GM19463 (cell line): ENCODE measurements around the gene CADPS.
A peak's percentile ranks its signal among the peaks of the same experiment; 100 is the strongest.

Source experiments
- ATAC-seq: cut with Tn5 transposase; IDR thresholded peaks from one replicate; pipeline ENCODE4 v1.9.1; 2021; ENCODE audit warnings: mild to moderate bottlenecking, moderate library complexity; ENCODE audit not compliant: unreplicated experiment

CADPS gene

DNA sequence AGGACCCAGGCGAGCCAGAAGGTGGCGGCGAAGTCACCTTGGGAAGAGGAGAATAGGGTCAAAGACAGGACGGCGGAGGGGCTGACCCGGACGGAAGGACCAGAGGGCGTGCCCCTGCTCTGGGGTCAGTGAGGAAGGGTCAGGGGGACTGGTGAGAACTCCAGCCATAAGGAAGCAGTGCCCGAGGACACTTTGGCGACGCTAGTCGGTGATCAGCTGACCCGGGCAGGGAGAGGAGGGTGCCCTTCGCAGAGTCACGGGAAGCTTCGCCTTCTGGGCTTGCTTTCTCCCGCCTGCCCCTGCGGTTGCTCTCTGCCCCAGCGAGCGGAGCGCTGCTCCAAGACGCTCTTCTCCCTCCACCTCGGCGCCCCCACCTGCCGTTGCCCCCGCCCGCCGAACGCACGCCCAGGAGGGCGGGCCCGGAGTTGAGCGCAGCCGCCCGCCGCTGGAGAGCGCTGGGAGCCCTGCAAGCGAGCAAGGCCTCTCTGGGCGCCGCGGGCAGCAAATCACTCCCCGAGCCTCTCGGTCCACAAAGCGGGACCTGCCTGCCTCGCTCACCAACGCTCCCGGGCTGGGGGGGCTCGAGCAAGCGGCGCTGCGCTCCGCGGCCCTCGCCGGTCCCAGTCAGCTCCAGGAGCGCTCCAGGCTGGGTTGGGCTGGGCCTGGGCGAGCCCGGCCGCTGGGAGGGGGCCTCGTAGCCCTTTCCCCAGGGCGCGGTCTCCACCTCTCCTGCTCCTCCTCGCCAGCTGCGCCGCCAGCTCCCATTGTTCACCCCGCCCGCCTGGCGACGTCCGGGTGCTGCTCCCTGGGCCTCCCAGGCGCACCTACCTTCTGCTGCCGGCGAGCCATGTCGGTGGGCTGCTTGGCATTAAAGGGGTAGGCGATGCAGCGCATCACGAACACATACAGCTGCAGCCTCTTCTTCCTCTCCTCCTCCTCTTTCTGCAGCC is 1.2 kb downstream of the CADPS start:
- no peak for ATAC-seq

DNA sequence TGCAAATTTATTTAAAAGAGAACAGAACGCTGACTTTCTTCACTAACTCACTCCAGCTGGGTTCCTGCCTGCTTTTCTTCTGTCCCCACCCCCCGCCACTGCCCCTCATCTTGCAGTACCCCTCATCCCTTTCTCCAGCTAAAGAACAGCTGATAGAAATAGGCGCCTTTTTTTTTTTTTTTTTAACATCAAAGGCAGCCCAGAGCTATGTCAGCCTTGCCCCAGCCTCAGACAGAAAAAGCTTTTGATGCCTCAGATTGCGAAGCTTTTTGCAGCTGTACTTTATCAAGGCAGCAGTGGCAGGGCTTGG is 1.8 kb downstream of the CADPS start:
- no peak for ATAC-seq

DNA sequence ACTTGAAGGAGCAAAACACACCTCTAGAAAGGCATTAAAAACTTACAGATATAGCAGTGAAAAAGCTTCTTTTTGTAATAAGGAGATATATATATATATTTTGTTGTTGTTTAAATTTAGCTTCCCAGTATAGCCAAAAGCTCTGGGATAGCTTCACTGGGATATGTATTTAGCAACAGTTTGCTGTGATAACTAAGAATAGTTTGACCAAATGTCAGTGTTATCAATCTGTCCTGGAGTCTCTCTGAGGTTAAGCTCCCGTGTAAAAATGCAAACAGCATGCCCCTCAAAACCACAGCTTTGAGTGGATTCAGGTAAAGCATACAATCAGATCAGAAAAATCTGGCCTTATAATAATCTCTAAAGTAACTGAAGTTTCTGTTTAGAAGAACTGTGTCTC is 2.9 kb downstream of the CADPS start:
- no peak for ATAC-seq

DNA sequence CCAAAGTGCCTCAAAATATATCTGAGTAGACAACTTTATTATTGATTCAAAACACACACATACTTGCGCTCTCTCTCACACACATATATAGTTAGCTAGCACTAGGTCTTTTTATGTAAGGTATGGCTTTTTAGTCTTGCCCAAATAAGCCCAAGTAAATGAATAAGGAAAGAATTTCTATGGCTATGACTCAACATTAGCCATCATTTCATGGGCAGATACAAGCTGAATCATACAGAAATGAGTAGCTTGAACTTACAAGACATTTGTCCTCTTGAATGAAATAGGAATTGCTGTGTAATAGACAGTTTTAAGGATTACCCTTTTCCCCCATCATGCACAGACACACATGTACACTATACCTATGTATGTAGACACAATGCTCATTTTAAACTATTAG is 4.9 kb downstream of the CADPS start:
- ATAC-seq = no peak

DNA sequence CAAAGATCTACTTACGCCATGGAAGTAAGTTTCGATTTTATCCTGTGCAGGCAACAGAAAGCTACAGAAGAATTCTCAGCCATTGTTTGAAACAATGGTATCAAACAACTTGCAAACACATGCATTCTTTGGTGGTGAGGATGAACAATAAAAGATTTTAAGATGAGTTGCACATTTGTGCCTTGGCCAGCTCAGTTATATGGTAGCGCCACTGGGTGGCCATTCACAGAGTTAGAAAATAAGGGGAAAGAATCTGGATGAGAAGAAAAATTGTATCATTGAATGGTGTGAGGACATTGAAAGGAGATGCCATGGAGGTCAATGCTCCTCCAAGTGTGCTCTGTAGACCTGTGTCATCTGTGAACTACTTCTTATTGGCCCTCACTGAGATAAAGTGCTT is 11.6 kb downstream of the CADPS start:
- ATAC-seq = no peak

DNA sequence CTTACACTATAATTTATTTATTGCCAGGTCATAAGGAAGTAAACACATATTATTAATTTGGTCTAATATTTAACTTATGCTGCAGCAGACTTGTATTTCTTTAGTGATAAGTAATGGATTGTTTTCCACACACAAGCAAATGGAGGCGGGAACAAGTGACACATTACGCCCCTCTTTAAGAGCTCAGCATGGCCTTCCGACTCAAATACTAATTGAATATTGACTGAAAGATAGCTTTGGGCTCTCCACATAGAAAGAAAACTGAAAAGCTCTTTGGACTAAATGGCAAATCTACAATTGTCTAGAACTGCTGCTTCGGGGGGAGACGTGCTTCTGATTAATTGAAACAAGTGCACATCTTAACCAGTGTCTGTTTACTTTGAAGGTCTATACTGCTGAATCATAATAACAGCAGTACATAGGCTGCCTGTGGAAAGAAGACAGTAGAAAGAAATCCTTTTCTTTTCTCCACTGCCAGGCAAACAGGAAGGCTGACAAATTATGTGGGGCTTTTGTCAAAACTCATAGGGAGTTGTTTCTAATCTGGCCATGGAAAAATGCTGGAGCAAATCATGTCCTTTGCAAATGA is 15.9 kb downstream of the CADPS start:
- ATAC-seq = no peak

DNA sequence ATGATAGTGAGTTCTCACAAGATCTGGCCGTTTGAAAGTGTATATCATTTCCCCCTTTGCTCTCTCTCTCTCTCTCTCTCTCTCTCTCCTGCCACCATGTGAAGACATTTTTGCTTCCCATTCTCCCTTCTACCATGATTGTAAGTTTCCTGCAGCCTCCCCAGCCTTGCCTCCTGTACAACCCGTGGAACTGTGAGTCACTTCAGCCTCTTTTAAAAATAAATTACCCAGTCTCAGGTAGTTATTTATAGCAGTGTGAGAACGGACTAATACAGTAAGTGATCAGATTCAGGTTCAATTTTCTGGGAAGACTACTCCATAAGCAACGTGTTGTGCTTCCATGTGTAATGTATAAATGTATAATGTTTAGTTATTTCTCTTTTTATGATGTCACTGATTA is 29.2 kb downstream of the CADPS start:
- no peak for ATAC-seq

DNA sequence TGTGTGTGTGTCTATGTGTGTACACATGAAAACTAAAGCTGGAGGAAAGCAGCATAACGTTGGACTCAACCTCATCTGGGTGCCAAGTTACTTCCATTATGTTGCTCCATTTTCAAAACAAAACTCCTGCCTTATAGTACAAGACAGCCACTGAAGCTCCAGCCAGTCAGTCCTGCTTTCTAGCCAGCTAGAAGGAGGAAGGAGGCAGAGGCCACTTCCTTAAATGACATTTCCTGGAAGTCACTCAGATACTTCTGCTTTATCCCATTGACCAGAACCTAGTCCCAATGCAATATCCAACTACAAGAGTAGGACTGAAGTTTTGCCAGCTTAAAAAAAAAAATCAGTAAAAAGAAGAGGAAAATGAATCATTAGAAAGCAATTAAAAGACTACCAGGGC is 31.7 kb downstream of the CADPS start:
- no peak for ATAC-seq

DNA sequence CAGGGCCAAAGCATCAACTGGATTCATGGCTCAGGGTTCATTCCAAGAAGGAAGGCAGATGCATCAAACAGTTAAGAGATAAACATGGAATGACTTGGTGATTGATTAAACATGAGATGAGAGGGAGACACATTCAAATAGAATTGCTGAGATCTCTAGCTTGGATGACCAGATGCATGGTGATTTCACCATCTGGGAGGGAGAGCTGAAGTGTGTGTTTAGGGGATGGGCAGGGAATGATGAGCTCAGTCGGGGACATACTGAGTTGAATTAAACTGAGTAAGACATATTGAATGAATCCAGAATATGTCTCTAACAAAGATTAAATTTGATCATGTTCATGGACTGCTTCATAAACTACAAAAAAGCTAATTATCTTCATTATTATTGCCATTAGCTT is 35.5 kb downstream of the CADPS start:
- ATAC-seq = no peak

DNA sequence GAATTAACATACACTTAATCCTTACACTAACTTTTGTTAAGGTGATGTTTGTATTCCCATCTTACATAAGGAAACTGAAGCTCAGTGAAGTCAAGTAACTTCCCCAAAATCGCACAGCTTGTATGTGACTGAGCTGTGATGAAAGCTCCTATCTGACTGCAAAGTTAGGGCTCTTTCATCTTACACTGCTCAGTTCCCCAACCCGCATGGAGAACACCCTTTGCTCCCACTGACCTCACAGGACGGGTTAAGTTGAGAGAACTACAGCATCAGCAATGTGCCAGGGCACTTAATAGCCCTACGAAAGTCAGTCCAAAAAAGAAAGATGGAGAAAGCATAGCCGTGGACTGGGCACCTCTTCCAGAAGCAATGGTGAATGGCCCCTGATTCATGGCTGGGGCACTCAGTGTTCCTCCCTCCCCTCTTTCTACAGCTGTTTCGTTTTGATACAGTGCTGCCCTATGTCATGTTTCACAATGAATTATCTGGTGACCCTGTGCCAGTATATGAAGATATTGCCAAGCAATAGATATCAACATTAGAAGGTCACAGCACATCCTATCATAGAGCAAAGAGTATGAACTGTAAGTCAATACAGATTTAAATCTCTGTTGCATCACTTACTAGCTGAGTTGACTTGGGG is 38.0 kb downstream of the CADPS start:
- ATAC-seq = no peak

DNA sequence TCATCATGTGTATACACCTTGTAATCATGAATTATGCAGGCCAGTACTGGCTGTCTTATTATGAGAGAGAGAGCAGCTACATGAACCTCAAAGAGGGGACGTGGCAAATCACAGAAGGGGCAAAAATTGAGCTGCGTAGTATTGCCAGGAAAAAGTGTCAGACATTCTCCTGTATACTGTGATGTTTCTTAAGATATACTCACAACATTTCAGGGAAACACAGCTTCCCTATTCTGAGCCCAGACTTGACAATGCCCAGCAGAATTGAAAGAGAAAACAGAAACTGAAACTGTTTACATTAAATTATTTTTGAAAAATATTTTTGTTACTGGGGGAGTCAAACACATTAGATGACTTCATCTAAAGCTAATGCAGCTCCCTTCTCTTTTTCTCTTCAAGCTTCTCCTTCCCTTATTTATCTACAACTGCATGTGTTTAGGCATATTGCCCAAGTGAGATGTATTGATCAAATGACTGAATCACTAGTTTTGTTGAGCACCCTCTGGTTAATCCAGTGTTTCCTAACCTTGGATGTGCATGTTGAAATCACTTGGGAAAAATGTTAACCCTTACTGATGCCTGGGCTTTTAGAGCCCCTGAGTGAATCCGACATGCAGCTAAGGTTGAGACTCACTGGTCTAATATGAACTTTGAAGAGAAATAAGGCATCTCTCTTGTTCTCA is 39.5 kb downstream of the CADPS start:
- peak; percentile 62 for ATAC-seq

DNA sequence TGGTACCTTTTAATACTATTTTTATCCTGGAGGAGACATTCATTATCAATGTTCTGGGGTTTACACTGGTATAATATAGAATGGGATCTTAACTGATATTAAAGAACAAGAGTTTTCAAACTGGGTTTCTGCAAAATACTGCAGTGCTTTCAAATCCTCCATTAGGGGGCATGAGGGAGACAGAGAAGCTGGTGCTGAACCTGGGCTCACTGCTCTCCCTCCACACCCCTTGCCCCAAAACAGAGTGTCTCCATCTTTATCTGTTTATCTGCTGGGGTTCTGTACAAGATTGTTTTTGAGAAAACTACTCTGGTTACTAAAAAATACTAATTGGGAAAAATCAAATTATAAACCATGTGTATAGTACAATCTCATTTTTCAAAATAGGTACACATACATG is 41.7 kb downstream of the CADPS start:
- ATAC-seq = no peak

DNA sequence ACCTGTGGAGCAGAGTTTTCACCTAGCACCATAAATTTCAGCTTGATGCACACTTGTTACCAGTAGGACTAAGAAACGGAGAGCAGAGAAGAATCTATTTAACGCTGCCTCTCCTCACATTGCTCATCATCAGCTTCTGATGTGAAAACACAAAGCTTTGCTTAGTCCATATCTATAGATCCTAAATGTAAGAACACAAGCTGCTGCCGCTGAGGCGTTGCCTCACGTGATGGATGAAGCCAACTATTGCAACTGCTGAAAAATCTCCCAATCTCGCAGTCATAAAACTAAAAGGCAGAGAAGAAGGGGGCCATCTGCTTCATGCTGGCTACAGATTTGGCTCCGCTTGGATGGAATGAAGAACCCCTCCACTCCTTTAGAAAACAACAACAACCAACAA is 42.7 kb downstream of the CADPS start:
- ATAC-seq = no peak

DNA sequence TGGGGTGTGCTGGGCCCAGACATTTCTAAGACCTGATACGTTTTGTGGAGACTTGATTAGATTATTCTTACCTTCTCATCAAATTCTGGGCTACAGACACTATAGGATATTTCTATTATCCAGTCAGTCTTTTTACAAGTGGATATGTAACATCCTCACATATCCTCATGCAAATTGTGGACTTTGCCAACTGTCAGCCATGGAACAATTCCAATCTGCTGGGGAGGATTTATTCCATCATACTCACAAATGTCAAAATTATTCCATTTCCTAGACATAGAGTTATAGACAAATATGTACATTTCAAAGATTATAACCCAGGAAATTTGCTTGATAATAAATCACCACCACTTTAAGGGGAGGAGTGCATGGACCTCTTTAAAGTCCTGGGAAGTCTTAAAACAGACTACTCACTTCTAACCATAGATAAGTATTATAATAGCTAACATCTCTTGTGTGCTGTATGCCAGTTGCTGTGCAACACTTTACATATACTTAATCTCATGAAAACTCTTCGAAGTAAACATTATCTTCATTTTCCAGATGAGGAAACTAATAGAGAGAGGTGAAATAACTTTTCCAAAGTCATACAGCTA is 44.4 kb downstream of the CADPS start:
- no peak for ATAC-seq

DNA sequence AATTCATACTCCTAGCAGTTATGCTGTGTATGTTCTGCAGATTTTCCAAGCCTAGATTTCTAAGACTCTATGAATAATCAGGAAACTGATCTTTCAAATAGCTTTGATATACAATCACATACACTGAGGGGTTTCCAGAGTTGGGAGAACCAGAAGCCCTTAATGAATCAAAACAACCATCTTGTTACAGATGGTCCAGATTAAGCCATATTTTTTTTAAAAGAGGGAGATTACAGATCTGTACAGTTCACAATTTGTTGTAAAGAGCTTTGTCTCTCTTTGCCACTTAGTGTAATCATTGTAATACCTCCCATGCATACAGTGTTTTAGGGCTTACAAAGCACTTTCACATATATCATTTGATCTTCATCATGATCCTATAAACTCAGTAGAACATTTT is 47.7 kb downstream of the CADPS start:
- no peak for ATAC-seq

DNA sequence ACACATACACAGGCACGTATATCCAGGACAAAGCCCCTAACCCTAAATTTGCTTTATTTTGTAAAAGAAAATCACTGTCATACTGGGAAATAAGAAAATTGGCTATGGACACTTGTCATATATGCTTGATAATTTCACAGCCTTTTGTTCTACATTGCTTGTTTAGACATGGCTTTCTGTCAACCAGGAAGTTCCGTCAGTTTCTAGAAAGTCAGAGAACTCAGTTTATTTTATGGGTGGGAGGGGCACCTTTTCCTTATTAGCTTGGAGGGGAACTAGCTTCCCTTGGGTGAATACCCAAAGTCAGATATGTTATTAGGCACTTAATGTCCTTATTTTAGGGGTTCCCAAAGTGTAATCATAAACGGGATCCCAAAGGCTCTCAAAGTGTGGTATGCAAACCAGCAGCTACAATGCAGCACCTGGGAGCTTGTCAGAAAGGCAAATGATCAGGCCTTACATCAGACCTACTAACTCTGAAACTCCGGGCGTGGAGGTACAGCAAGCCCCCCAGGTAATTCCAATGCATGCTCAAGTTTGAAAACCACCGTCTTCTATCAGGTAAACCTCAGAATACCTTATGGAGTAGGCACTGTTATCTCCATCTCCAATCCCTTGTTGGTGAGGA is 50.1 kb downstream of the CADPS start:
- no peak for ATAC-seq

DNA sequence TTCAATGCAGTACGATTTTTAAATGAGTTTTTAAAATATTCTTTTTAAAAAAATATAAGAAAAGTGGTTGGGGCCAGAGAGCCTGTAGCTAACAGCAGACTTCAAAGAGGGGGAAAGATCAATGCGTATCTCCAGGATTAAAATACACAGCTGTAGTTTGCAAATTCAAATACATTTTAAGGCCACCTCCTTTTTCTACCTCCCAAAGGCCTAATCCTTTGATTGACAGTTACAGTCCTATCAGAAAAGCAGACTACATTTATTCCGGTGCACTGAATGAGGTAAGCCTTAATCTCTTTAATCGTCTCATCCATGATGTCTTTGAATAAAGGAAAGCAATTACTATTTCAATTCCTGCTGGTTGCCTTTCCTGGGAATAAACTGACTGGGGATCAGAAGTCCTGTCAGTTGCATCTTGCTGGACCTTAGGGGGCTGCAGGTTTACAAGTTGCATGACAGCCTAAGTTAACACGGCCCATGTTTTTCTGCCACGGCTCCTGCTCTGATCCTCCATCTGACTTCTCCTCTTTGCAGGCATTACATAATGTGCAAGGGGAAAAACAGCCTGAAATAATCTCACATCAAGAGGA is 51.7 kb downstream of the CADPS start:
- no peak for ATAC-seq

DNA sequence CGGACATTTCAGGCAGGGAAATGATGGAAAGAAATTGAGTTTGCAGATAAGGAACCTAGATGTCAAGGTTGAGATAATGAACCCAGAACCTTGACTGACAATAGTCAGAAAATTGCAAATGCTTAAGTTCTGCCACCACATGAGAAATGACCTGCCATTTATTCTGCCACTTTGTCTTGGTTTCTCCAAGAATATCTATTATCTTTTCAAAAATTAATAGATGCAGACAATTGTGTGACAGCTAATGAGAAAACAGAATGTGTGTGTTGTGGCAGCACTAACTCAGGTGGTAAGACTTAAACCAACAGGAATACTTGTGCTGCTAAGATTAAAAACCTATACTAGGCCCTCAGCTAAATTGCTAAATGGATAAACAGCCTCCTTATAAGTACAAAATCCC is 52.3 kb downstream of the CADPS start:
- no peak for ATAC-seq

DNA sequence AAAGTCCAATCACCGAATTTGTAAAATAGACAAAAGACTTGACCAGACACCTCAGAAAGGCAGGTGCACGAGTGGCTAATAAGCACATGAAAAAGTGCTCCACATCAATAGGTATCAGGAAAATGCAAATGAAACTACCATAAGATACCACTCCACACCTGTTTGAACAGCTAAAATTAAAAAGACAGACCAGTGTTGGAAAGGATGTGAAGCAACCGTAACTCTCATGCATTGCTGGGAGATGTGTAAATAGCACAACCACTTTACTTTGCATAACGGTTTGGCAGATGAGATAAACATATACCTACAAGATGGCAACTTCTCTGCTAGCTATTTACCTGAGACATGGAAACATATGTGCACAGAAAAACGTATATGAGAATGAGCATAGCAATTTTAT is 56.9 kb downstream of the CADPS start:
- ATAC-seq = peak; percentile 84

DNA sequence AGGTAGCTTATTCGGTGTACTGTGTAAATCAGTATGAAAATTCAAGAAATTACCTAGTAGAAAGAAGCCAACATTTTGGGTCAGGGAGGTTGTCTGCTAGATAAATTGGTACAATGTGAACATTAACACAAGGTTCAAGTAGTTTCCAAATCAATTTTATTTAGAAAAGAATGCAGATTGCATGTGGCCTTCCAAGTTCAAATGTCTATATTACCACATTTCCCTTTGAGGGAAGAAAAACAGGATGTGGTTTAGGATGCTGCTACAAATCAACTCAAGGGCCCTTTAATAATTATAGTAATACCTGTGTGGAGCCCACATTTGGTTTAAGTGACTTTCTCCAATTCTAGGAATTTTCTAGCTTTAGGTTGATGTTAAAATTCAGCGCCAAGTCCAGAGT is 57.5 kb downstream of the CADPS start:
- ATAC-seq = no peak
